IMR-90 (cell line): Measurements from ENCODE around the gene MID1. TPM values are rescaled to one million over a fixed set of nuclear protein-coding genes. Genes with fewer than 3 reads are reported as not detected.

ENCODE experiments used
- ATAC-seq: fragments of 200-7000 bp; cut with Tn5 transposase; 2 replicates; pipeline ENCODE4 v1.9.1; 2020; ENCODE audit warnings: low read depth, mild to moderate bottlenecking, moderate library complexity
- BruUV-seq: library from RNA; stranded (reverse); fragments of 400-500 nt; replicated peaks from 2 replicates; lab custom pipeline; 2021; lab: Mats Ljungman, UMichigan
- CTCF ChIA-PET: fragments of 300-600 bp; formaldehyde crosslinking; extraction: SDS; loops from one replicate; lab custom pipeline; 2021; ENCODE audit warnings: antibody characterized with exemption; lab: Yijun Ruan, JAX
- POLR2A ChIA-PET: fragments of 300-600 bp; sonication (Branson Sonifier 250); formaldehyde crosslinking; loops from one replicate; lab custom pipeline; 2022; ENCODE audit warnings: antibody characterized with exemption; ENCODE audit not compliant: unreplicated experiment; lab: Charles Lee
- DNase-seq: peaks from one replicate; pipeline ENCODE4 v3.0.0; 2013
- H2AFZ ChIP-seq: replicated peaks from 2 replicates; pipeline ENCODE3; 2013; ENCODE audit warnings: low read length, mild to moderate bottlenecking; ENCODE audit not compliant: poor library complexity
- H2AK5ac ChIP-seq: 2 replicates; pipeline ENCODE4 v1.6.1; 2013; ENCODE audit warnings: low read depth, low read length, inconsistent platforms
- H2AK9ac ChIP-seq: replicated peaks from 2 replicates; pipeline ENCODE3; 2013; ENCODE audit warnings: mild to moderate bottlenecking, low read depth, low read length, moderate library complexity; ENCODE audit not compliant: poor library complexity
- H2BK120ac ChIP-seq: 2 replicates; pipeline ENCODE4 v1.6.1; 2013; ENCODE audit warnings: low read depth, low read length, inconsistent platforms
- H2BK15ac ChIP-seq: 3 replicates; pipeline ENCODE4 v1.6.1; 2013; ENCODE audit warnings: low read depth, low read length, inconsistent platforms
- H2BK20ac ChIP-seq: 2 replicates; pipeline ENCODE4 v1.6.1; 2013; ENCODE audit warnings: low read depth, mild to moderate bottlenecking, inconsistent platforms, low read length, moderate library complexity
- H2BK5ac ChIP-seq: 2 replicates; pipeline ENCODE4 v1.6.1; 2013; ENCODE audit warnings: mild to moderate bottlenecking, low read depth, low read length, inconsistent platforms; ENCODE audit not compliant: poor library complexity, severe bottlenecking
- H3K14ac ChIP-seq: replicated peaks from 2 replicates; pipeline ENCODE4 v1.6.1; 2013; ENCODE audit warnings: low read depth, low read length, inconsistent platforms
- H3K18ac ChIP-seq: 2 replicates; pipeline ENCODE4 v1.6.1; 2013; ENCODE audit warnings: low read depth, low read length, control low read depth
- H3K23ac ChIP-seq: 2 replicates; pipeline ENCODE4 v1.6.1; 2013; ENCODE audit warnings: low read depth, low read length, inconsistent platforms
- H3K27ac ChIP-seq: 2 replicates; pipeline ENCODE4 v1.5.1; 2013; ENCODE audit warnings: mild to moderate bottlenecking, control low read depth, low read length; ENCODE audit not compliant: insufficient read depth
- H3K27me3 ChIP-seq: 2 replicates; pipeline ENCODE4 v1.6.1; 2013; ENCODE audit warnings: low read length; ENCODE audit not compliant: control insufficient read depth, insufficient read depth
- H3K36me3 ChIP-seq: 2 replicates; pipeline ENCODE4 v1.6.1; 2013; ENCODE audit warnings: low read length, mixed read lengths; ENCODE audit not compliant: control insufficient read depth, insufficient read depth
- H3K4ac ChIP-seq: 2 replicates; pipeline ENCODE4 v1.6.1; 2013; ENCODE audit warnings: low read depth, low read length, inconsistent platforms
- H3K4me1 ChIP-seq: 2 replicates; pipeline ENCODE4 v1.6.1; 2013; ENCODE audit warnings: low read length, mixed read lengths; ENCODE audit not compliant: control insufficient read depth, insufficient read depth
- H3K4me2 ChIP-seq: 2 replicates; pipeline ENCODE4 v1.6.1; 2013; ENCODE audit warnings: low read depth, mild to moderate bottlenecking, control low read depth, low read length, moderate library complexity
- H3K4me3 ChIP-seq: 2 replicates; pipeline ENCODE4 v1.5.1; 2013; ENCODE audit warnings: low read depth, mild to moderate bottlenecking, control low read depth, low read length, moderate library complexity; ENCODE audit not compliant: insufficient read depth
- H3K56ac ChIP-seq: 2 replicates; pipeline ENCODE4 v1.6.1; 2013; ENCODE audit warnings: low read length, inconsistent platforms; ENCODE audit not compliant: insufficient read depth; ENCODE audit errors: extremely low read depth
- H3K79me1 ChIP-seq, 2 experiments: 2 replicates each; pipeline ENCODE4 v1.6.1; 2013; ENCODE audit warnings: low read length in 2 of 2, inconsistent platforms in 1 of 2, low read depth in 1 of 2
- H3K9ac ChIP-seq: 2 replicates; pipeline ENCODE4 v1.6.1; 2013; ENCODE audit warnings: low read depth, low read length, control low read depth
- H3K9me1 ChIP-seq: 2 replicates; pipeline ENCODE4 v1.6.1; 2013; ENCODE audit warnings: low read length, inconsistent platforms; ENCODE audit not compliant: insufficient read depth
- H3K9me3 ChIP-seq: 2 replicates; pipeline ENCODE4 v1.6.1; 2013; ENCODE audit warnings: low read length; ENCODE audit not compliant: control insufficient read depth, insufficient read depth
- H4K20me1 ChIP-seq: 2 replicates; pipeline ENCODE4 v1.6.1; 2013; ENCODE audit warnings: low read length, inconsistent platforms; ENCODE audit not compliant: insufficient read depth
- H4K5ac ChIP-seq: 2 replicates; pipeline ENCODE4 v1.6.1; 2013; ENCODE audit warnings: mild to moderate bottlenecking, low read depth, low read length, control low read depth
- H4K8ac ChIP-seq, 2 experiments: 2 replicates each; pipeline ENCODE4 v1.6.1; 2013; ENCODE audit warnings: low read depth in 2 of 2, low read length in 2 of 2, control low read depth in 1 of 2, inconsistent platforms in 1 of 2
- H4K91ac ChIP-seq: 2 replicates; pipeline ENCODE4 v1.6.1; 2013; ENCODE audit warnings: low read depth, low read length, inconsistent platforms; ENCODE audit not compliant: insufficient read depth
- BHLHE40 ChIP-seq: fragments of 150-350 bp; IDR thresholded peaks from 2 replicates; pipeline ENCODE4 v1.6.1; 2016; ENCODE audit warnings: mild to moderate bottlenecking, low read depth, low read length
- CEBPB ChIP-seq: IDR thresholded peaks from 2 replicates; pipeline ENCODE4 v1.6.1; 2012; ENCODE audit warnings: low read depth, low read length, improper control_type of control experiment
- MAFK ChIP-seq: IDR thresholded peaks from 2 replicates; pipeline ENCODE4 v1.6.1; 2012; ENCODE audit warnings: low read depth, low read length, improper control_type of control experiment
- MAZ ChIP-seq: IDR thresholded peaks from 2 replicates; pipeline ENCODE4 v1.6.1; 2012; ENCODE audit warnings: low read depth, mild to moderate bottlenecking, low read length, improper control_type of control experiment, moderate library complexity, borderline replicate concordance
- whole genome bisulfite sequencing, 2 experiments: methylation state at CpG; one replicate each; pipeline versions ENCODE4 v1.1.5 to v1.1.7; 2013; ENCODE audit warnings: missing lambda C conversion rate in 2 of 2; ENCODE audit not compliant: insufficient read length in 1 of 2; ENCODE audit errors: extremely low coverage in 2 of 2; 5-methylcytosine and 5-hydroxymethylcytosine counted together
- dilution Hi-C: fragments of 300-500 bp; cut with HindIII; formaldehyde crosslinking; loops from one replicate; pipeline ENCODE4 v1.14.3; 2018; ENCODE audit warnings: low sequenced_read_pairs; ENCODE audit not compliant: unreplicated experiment
- in situ Hi-C: fragments of 300-500 bp; cut with MboI; formaldehyde crosslinking; loops from 3 replicates; pipeline ENCODE4 v1.14.3; 2019; ENCODE audit warnings: low sequenced_read_pairs, inconsistent platforms, mixed read lengths
- intact Hi-C: fragments of 100-400 bp; cut with micrococcal nuclease; formaldehyde crosslinking; loops from 2 replicates; pipeline ENCODE4 v1.10.0; 2022
- polyA plus RNA-seq, 3 experiments: library from polyadenylated mRNA; depleted of rRNA; stranded (reverse); fragments of >200 nt; gene quantifications; 2 replicates each; pipeline ENCODE4 v1.2.3, GENCODE V29; 2012; ENCODE audit warnings: low replicate concordance in 1 of 3
- total RNA-seq: library from RNA; depleted of rRNA; stranded (reverse); fragments of >200 nt; gene quantifications from 2 replicates; pipeline ENCODE4 v1.2.3, GENCODE V29; 2012
- TF ChIP-seq, protein P1 (sequence below): conservative IDR thresholded peaks from 2 replicates; pipeline ENCODE4 v1.5.1; 2012; ENCODE audit warnings: mild to moderate bottlenecking, low read depth, low read length, improper control_type of control experiment
- TF ChIP-seq, protein P2 (sequence below): fragments of 150-350 bp; IDR thresholded peaks from 2 replicates; pipeline ENCODE4 v1.6.1; 2016; ENCODE audit warnings: low read depth, mild to moderate bottlenecking, low read length, moderate library complexity, borderline replicate concordance
- TF ChIP-seq, protein P3 (sequence below): fragments of 150-350 bp; IDR thresholded peaks from 2 replicates; pipeline ENCODE4 v1.6.1; 2017; ENCODE audit warnings: mild to moderate bottlenecking, antibody characterized with exemption, low read length, low read depth

MID1 gene
- total and polyA plus RNA-seq, 2 of the 4 experiments (the other 2 are of a cell fraction): 37.2 to 106 TPM

DNA sequence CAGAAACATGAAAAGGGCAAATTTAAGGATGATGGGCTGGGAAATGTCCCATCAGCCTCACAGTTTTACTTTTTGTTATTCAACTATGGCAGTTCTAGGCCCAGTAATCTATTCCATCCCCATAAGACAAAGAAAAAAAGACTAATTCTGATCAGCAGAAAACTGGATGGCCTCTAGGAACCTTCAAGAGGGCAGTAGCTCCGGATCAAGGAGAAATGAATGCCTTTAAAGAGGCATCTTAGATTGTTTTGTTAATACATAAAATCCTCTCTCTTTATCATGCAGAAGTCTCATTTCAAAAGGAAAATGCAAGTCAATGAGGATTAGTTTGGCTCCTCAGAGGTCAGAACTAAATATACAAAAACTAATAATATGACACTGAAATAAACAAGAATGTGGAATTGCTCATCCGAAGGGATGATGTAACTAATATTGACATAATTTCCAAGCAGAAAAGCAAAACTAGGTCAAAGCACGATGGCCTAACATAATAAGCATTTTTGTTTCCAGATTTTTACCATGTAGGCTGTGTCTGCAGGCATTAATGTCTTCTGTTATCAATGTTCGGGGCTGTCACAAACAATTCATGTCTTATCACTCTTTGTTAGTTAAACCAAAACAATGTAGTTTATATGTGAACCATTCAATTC, 8.8 kb downstream of the MID1 start:
- in situ Hi-C loops (loop anchor here (10.0 kb wide), 1 partner anchor 417 kb away; no protein-coding TSS in a partner anchor), intact Hi-C loops (no loop called here), dilution Hi-C loops (no loop called here)
- H4K20me1 ChIP-seq: no peaks in the 10 kb centered on the region
- WGBS, 2 experiments: no CpG with 5 or more reads among the region's 4 CpGs
- H2AK9ac ChIP-seq: no peak overlapping the region
- no peaks in the 10 kb centered on the region for H3K9me3 ChIP-seq
- DNase-seq (peak; percentile 27), ATAC-seq (no peak)
- ChIA-PET POLR2A (no interaction called here), CTCF (no interaction called here)
- no TSS peak for BruUV-seq
- TF ChIP-seq CEBPB (peak; percentile 22; the same call in 1 of the 2 replicates), BHLHE40 (no peak), MAFK (no peak), MAZ (no peak)
- TF ChIP-seq, protein P1, sequence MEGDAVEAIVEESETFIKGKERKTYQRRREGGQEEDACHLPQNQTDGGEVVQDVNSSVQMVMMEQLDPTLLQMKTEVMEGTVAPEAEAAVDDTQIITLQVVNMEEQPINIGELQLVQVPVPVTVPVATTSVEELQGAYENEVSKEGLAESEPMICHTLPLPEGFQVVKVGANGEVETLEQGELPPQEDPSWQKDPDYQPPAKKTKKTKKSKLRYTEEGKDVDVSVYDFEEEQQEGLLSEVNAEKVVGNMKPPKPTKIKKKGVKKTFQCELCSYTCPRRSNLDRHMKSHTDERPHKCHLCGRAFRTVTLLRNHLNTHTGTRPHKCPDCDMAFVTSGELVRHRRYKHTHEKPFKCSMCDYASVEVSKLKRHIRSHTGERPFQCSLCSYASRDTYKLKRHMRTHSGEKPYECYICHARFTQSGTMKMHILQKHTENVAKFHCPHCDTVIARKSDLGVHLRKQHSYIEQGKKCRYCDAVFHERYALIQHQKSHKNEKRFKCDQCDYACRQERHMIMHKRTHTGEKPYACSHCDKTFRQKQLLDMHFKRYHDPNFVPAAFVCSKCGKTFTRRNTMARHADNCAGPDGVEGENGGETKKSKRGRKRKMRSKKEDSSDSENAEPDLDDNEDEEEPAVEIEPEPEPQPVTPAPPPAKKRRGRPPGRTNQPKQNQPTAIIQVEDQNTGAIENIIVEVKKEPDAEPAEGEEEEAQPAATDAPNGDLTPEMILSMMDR: no peak
- TF ChIP-seq, protein P2, sequence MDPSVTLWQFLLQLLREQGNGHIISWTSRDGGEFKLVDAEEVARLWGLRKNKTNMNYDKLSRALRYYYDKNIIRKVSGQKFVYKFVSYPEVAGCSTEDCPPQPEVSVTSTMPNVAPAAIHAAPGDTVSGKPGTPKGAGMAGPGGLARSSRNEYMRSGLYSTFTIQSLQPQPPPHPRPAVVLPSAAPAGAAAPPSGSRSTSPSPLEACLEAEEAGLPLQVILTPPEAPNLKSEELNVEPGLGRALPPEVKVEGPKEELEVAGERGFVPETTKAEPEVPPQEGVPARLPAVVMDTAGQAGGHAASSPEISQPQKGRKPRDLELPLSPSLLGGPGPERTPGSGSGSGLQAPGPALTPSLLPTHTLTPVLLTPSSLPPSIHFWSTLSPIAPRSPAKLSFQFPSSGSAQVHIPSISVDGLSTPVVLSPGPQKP: no peak
- TF ChIP-seq, protein P3, sequence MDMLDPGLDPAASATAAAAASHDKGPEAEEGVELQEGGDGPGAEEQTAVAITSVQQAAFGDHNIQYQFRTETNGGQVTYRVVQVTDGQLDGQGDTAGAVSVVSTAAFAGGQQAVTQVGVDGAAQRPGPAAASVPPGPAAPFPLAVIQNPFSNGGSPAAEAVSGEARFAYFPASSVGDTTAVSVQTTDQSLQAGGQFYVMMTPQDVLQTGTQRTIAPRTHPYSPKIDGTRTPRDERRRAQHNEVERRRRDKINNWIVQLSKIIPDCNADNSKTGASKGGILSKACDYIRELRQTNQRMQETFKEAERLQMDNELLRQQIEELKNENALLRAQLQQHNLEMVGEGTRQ: no peak
- no peak overlapping the region for H3K4me3 ChIP-seq
- peak overlapping the region; percentile 61 for H2BK5ac ChIP-seq
- peak overlapping the region; percentile 41; the same call in 1 of the 2 replicates for H4K5ac ChIP-seq
- H3K23ac ChIP-seq: no peak overlapping the region
- H3K56ac ChIP-seq: peak overlapping the region; percentile 55; the same call in 1 of the 2 replicates
- H3K9me1 ChIP-seq: no peaks in the 10 kb centered on the region
- H4K91ac ChIP-seq: peak overlapping the region; percentile 23; the same call in 1 of the 2 replicates
- H2AK5ac ChIP-seq: no peak overlapping the region
- peak overlapping the region; percentile 70 for H3K4me2 ChIP-seq
- H3K79me1 ChIP-seq: peaks cover 3 to 25% of the 10 kb centered on the region in 2 experiments; a peak in 3 of 4 replicates
- peak overlapping the region; percentile 16; the same call in 1 of the 2 replicates for H3K4ac ChIP-seq
- no peaks in the 10 kb centered on the region for H3K27me3 ChIP-seq
- H3K36me3 ChIP-seq: no peaks in the 10 kb centered on the region
- H3K14ac ChIP-seq: no peak overlapping the region
- peak overlapping the region; percentile 30; the same call in 1 of the 2 replicates for H3K9ac ChIP-seq
- no peak overlapping the region for H2BK15ac ChIP-seq
- H2BK120ac ChIP-seq: no peak overlapping the region
- no peak overlapping the region for H2AFZ ChIP-seq
- no peak overlapping the region; the same call in 1 of the 2 replicates for H2BK20ac ChIP-seq
- peak overlapping the region in 1 of 2 experiments; percentile 35; a peak in 1 of 4 replicates for H4K8ac ChIP-seq
- peak overlapping the region; percentile 63; the same call in 1 of the 2 replicates for H3K27ac ChIP-seq
- H3K18ac ChIP-seq: peak overlapping the region; percentile 64; the same call in 1 of the 2 replicates
- H3K4me1 ChIP-seq: peaks cover 6% of the 10 kb centered on the region
